Measurements from ENCODE around the gene IVD. TPM values are rescaled to one million over a fixed set of nuclear protein-coding genes. Genes with fewer than 3 reads are reported as not detected.

Gene IVD
- total RNA-seq, 1 experiment from 2014 or later = 93.1 TPM

- H3K9me3 Mint-ChIP-seq = no peaks in the 10 kb centered on the region
Measured at GRCh38 chr15:40355976-40356585, 49.5 kb upstream of the IVD start.

More at GRCh38 chr15:40355976-40356585, 49.5 kb upstream of the IVD start:
- Histone ChIP-seq H2BK20ac (ENCODE audit: low read depth, low read length, poor library complexity, severe bottlenecking) (no peak overlapping the region), H3K4me1 (ENCODE audit: insufficient read depth, low read length) (no peaks in the 10 kb centered on the region; the same call in 1 of the 2 replicates), H4K8ac (replicated peaks; ENCODE audit: insufficient read length, low read depth, low read length) (no peak overlapping the region), H4K91ac (ENCODE audit: insufficient read length, low read depth, low read length) (no peak overlapping the region), H2BK15ac (ENCODE audit: low read depth, low read length) (no peak overlapping the region), H3K9ac (ENCODE audit: extremely low read depth, insufficient read length, low read length) (no peak overlapping the region), H3K14ac (ENCODE audit: insufficient read depth, low read length) (no peak overlapping the region), H4K5ac (ENCODE audit: insufficient read length, low read depth, low read length) (no peak overlapping the region), H3K56ac (ENCODE audit: insufficient read length, low read depth, low read length) (no peak overlapping the region), H3K79me2 (ENCODE audit: insufficient read depth, low read length) (no peaks in the 10 kb centered on the region), H3K79me1 (ENCODE audit: insufficient read depth, low read depth, low read length, poor library complexity, severe bottlenecking) (no peaks in the 10 kb centered on the region), H2AK5ac (ENCODE audit: insufficient read length, low read length) (no peak overlapping the region), H4K20me1 (ENCODE audit: control insufficient read depth, insufficient read depth, insufficient read length) (no peaks in the 10 kb centered on the region), H3K18ac (ENCODE audit: insufficient read length, low read depth, low read length) (no peak overlapping the region), H2BK5ac (ENCODE audit: insufficient read length, low read length) (no peak overlapping the region), H3K23ac (ENCODE audit: insufficient read length, low read depth, low read length) (no peak overlapping the region), H2BK120ac (ENCODE audit: low read depth, low read length, poor library complexity, severe bottlenecking) (no peak overlapping the region), H3K23me2 (ENCODE audit: insufficient read length, low read depth, low read length, poor library complexity, severe bottlenecking) (peaks cover 8% of the 10 kb centered on the region), H3K27ac (ENCODE audit: insufficient read length, low read depth, low read length) (no peak overlapping the region), H2AFZ (ENCODE audit: low read length) (no peak overlapping the region), H3K4ac (ENCODE audit: low read depth, low read length) (no peak overlapping the region), H2BK12ac (ENCODE audit: insufficient read length, low read depth, low read length) (no peak overlapping the region), H3T11ph (ENCODE audit: low read length) (no peak overlapping the region), H3K9me3 (ENCODE audit: control insufficient read depth, low read depth, low read length) (no peaks in the 10 kb centered on the region), H3K4me2 (ENCODE audit: insufficient read depth, insufficient read length, low read length) (no peak overlapping the region), H3K27me3 (ENCODE audit: insufficient read depth, low read length) (peaks cover 3% of the 10 kb centered on the region)
- H3K36me3 Mint-ChIP-seq (ENCODE audit: insufficient read depth in 1 of 3, low read depth in 3 of 3) = no peaks in the 10 kb centered on the region; a peak in 1 of 7 replicates
- no CpG with 5 or more reads among the region's 5 CpGs for WGBS (ENCODE audit: extremely low coverage, insufficient read length, low lambda C conversion rate)
- no peak overlapping the region for H3K27ac Mint-ChIP-seq
- peaks cover 47% of the 10 kb centered on the region for H3K27me3 Mint-ChIP-seq (ENCODE audit: low read depth)
- peak overlapping the region in 1 of 2 experiments; percentile 70; a peak in 2 of 5 replicates for H3K4me3 Mint-ChIP-seq
- no peak for TF ChIP-seq CTCF (conservative IDR thresholded peaks at IDR 0.05)
- peaks cover 27 to 39% of the 10 kb centered on the region in 2 experiments for H3K4me1 Mint-ChIP-seq
- no peak for DNase-seq
